Esophagus squamous epithelium (tissue), 5 donors: ENCODE results near the gene PDILT. TPM values are rescaled to one million over a fixed set of nuclear protein-coding genes. Genes with fewer than 3 reads are reported as not detected.

Experiments used
- DNase-seq: peaks from one replicate; lab custom pipeline; 2025; lab: John Stamatoyannopoulos, UW
- H3K27ac ChIP-seq, 4 donors: fragments of 200-600 bp; sonication (generic); one replicate each; pipeline ENCODE4 v1.5.1; 2016 to 2019; ENCODE audit warnings: mild to moderate bottlenecking in 1 of 4
- H3K27me3 ChIP-seq, 4 donors: fragments of 200-600 bp; sonication (generic); 1 replicate in 3 of 4; 2 replicates in 1 of 4; pipeline versions ENCODE4 v1.5.1 to v1.6.0; 2017 to 2021; ENCODE audit warnings: antibody characterized with exemption in 1 of 4
- H3K36me3 ChIP-seq, 3 donors: fragments of 200-600 bp; sonication (generic); one replicate each; pipeline ENCODE4 v1.5.1; 2016 to 2019
- H3K4me1 ChIP-seq, 3 donors: fragments of 200-600 bp; sonication (generic); one replicate each; pipeline ENCODE4 v1.5.1; 2017 to 2019
- H3K4me3 ChIP-seq, 4 donors: fragments of 200-600 bp; sonication (generic); 1 replicate in 3 of 4; 2 replicates in 1 of 4; pipeline ENCODE4 v1.5.1; 2016 to 2019; ENCODE audit warnings: mild to moderate bottlenecking in 2 of 4, moderate library complexity in 1 of 4
- H3K9me3 ChIP-seq, 3 donors: fragments of 200-600 bp; sonication (generic); one replicate each; pipeline ENCODE4 v1.5.1; 2016 to 2019
- POLR2A ChIP-seq, 4 donors: fragments of 450-650 bp; IDR thresholded peaks; one replicate each; pipeline ENCODE4 v1.6.1; 2017; ENCODE audit warnings: antibody characterized with exemption in 4 of 4, mild to moderate bottlenecking in 4 of 4, moderate library complexity in 3 of 4
- WGBS, 2 donors: methylation state at CpG; one replicate each; pipeline ENCODE4 v1.1.5; 2018; 5-methylcytosine and 5-hydroxymethylcytosine counted together
- intact Hi-C: fragments of 100-400 bp; cut with DNase I; formaldehyde crosslinking; loops from one replicate; pipeline ENCODE4 v1.15.0; 2022
- total RNA-seq, 4 donors: library from RNA; depleted of rRNA; stranded (reverse); fragments of >200 nt; gene quantifications; one replicate each; pipeline ENCODE4 v1.1.0, GENCODE V29; 2016
- TF ChIP-seq, protein P1 (sequence below), 6 experiments: fragments of 450-650 bp in 4 of 6; fragments of 200-600 bp in 2 of 6; sonication (generic) in 2 of 6; IDR thresholded peaks; one replicate each; pipeline ENCODE4 v1.5.1; 2016 to 2019; ENCODE audit warnings: antibody characterized with exemption in 6 of 6, mild to moderate bottlenecking in 4 of 6, moderate library complexity in 4 of 6
- donor health status: DM: yes; HTN: yes; CAD: no.

PDILT gene
- total RNA-seq, 4 donors from 2014 or later, result not detected

DNA sequence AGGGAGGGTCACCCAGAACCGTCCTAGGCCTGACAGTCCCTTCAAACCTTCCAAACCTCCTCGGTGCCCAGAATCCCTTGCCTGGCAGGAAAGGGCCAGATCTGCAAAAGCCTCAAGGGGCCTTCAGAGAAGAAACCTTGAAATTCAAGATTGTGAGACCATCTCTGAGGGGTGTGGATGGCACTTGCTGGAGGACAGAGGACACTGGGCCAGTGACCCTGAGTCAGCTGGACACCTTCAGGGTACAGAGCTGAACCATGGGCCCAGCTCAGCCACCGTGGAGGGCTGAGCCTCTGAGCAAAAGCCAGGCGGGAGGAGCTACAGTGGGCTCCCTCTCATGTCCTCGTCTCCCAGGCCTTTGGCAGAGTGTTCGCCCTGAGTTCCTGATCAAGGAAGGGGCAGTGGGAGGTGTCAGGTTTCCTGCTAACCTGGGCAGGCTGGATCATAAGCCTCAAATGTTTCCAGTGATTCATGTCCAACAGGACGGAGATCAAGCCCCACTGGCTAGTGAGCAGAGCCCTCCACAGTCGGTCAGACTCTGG, 3.0 kb downstream of the PDILT start:
- WGBS, 2 donors, result 42 to 71% methylated on average over 4 to 8 of the region's 8 CpGs
- H3K27ac ChIP-seq, result no peak overlapping the region
- intact Hi-C loops, result no loop called here
- H3K4me3 ChIP-seq, result no peak overlapping the region
- TF ChIP-seq, protein P1, sequence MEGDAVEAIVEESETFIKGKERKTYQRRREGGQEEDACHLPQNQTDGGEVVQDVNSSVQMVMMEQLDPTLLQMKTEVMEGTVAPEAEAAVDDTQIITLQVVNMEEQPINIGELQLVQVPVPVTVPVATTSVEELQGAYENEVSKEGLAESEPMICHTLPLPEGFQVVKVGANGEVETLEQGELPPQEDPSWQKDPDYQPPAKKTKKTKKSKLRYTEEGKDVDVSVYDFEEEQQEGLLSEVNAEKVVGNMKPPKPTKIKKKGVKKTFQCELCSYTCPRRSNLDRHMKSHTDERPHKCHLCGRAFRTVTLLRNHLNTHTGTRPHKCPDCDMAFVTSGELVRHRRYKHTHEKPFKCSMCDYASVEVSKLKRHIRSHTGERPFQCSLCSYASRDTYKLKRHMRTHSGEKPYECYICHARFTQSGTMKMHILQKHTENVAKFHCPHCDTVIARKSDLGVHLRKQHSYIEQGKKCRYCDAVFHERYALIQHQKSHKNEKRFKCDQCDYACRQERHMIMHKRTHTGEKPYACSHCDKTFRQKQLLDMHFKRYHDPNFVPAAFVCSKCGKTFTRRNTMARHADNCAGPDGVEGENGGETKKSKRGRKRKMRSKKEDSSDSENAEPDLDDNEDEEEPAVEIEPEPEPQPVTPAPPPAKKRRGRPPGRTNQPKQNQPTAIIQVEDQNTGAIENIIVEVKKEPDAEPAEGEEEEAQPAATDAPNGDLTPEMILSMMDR (IDR thresholded peaks at IDR 0.05), result no peak
- TF ChIP-seq POLR2A (IDR thresholded peaks at IDR 0.05), result no peak
- no peaks in the 10 kb centered on the region for H3K27me3 ChIP-seq
- no peaks in the 10 kb centered on the region for H3K4me1 ChIP-seq
- no peaks in the 10 kb centered on the region for H3K9me3 ChIP-seq
- H3K36me3 ChIP-seq, result no peaks in the 10 kb centered on the region
- no peak for DNase-seq

DNA sequence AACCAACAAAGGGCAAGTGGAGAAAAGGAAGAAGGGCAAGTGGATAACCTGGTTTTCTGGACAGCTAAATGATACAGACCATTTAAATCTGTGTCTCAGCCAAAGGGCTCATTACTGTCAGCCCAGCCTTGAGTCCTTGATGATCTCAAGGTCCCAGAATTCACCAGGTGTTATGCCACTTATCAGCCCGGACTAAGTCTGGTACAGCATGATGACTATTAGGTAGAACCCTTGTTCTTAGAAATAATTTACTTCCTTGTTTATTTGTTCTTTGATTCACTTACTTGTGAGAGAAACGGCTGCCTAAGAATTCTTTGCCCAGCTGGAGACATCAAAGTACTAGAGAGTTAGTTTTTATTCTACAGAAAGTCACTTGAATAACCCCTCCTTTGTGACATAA, 3.5 kb downstream of the PDILT start:
- TF ChIP-seq, protein P1 (IDR thresholded peaks at IDR 0.05), result no peak
- TF ChIP-seq POLR2A (IDR thresholded peaks at IDR 0.05), result no peak
- intact Hi-C loops, result no loop called here
- 13 to 32% methylated on average over 2 of the region's 2 CpGs for WGBS, 2 donors
- DNase-seq, result no peak
- Histone ChIP-seq H3K36me3 (no peaks in the 10 kb centered on the region), H3K27ac (no peak overlapping the region), H3K4me1 (no peaks in the 10 kb centered on the region), H3K4me3 (no peak overlapping the region), H3K27me3 (no peaks in the 10 kb centered on the region), H3K9me3 (no peaks in the 10 kb centered on the region)

DNA sequence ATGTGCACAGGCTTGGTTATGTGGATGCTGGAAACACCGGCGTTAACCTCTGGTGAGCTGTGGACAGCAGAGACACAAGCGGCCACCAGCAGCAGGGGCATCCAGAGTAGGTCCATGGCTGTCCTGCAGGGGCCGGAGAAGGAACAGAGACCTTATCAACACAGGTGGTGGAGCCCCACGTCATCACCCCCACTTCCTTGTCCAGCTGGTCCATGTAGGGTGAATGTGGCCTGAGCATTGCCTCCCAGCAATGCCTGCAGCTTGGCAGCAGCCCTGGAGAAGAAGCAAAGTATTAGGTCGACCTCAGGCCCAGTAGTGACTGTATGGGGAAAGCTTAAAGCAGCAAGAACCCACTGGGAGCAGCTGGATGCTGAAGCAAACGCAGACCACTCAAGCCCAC, 5.4 kb downstream of the PDILT start:
- no peak for DNase-seq
- Histone ChIP-seq H3K27ac (no peak overlapping the region), H3K4me3 (no peak overlapping the region), H3K36me3 (no peaks in the 10 kb centered on the region), H3K27me3 (no peaks in the 10 kb centered on the region), H3K9me3 (no peaks in the 10 kb centered on the region), H3K4me1 (no peaks in the 10 kb centered on the region)
- WGBS, 2 donors, result 63 to 67% methylated on average over 4 to 5 of the region's 7 CpGs
- intact Hi-C loops, result no loop called here
- TF ChIP-seq, protein P1 (IDR thresholded peaks at IDR 0.05), result no peak
- TF ChIP-seq POLR2A (IDR thresholded peaks at IDR 0.05), result no peak

DNA sequence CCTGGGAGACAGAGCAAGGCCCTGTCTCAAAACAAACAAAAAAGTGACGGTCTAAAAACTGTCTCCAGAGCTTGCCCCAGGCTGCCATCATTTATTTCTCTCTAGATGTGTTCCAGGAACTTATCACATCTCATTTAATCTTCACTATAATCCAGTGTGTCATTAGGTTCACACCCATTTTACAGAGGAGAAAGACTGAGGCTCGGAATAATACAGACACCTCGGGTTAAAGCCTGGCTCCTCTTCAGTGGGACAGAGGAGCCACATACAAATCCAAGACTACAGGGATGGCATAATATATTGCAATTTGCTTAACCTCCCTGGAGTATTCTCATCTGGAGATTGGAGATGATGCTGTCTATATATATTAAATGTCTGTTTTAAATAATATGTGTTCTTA, 5.9 kb downstream of the PDILT start:
- TF ChIP-seq POLR2A (IDR thresholded peaks at IDR 0.05), result no peak
- TF ChIP-seq, protein P1 (IDR thresholded peaks at IDR 0.05), result no peak
- Histone ChIP-seq H3K27me3 (no peaks in the 10 kb centered on the region), H3K4me1 (no peaks in the 10 kb centered on the region), H3K9me3 (no peaks in the 10 kb centered on the region), H3K27ac (no peak overlapping the region), H3K36me3 (no peaks in the 10 kb centered on the region), H3K4me3 (no peak overlapping the region)
- no peak for DNase-seq
- WGBS, 2 donors, result 75 to 80% methylated on average over 3 of the region's 3 CpGs
- intact Hi-C loops, result no loop called here

DNA sequence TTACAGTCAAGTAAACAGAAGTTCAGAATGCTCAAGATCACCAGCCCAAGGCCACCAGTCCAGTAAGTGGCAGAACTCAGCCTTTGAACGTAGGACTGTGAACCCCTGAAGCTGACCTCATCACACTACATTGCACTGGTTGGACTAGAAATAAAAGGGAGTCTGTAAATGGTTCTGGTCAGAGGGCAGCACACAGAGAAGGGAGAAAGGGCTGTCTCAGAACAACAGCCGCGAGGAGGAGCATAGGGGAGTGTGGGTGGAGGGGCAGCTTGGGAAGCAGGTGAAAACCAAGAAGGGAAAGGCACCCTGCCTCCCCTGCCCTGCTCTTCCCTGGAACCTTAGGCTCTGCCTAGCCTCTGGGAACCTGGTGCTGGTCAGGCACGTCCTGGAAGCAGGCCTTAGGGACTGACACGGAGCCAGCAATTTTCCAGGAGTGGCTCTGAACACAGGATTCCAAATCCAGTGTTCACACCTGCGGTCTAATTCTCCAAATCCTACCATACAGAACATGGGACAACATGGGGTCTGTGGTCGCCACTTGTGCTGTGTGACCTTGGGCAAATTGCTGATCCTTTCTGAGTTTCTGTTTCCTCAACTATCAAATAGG, 7.0 kb downstream of the PDILT start:
- no peak overlapping the region for H3K4me3 ChIP-seq
- H3K9me3 ChIP-seq, result no peaks in the 10 kb centered on the region

More for the DNA sequence above, 7.0 kb downstream of the PDILT start:
- no peaks in the 10 kb centered on the region for H3K4me1 ChIP-seq
- DNase-seq, result no peak
- H3K36me3 ChIP-seq, result no peaks in the 10 kb centered on the region
- intact Hi-C loops, result no loop called here
- H3K27me3 ChIP-seq, result no peaks in the 10 kb centered on the region
- no peak overlapping the region for H3K27ac ChIP-seq
- WGBS, 2 donors, result 63 to 75% methylated on average over 5 to 7 of the region's 7 CpGs
- TF ChIP-seq, protein P1 (IDR thresholded peaks at IDR 0.05), result no peak
